ENCODE results near the gene PAQR8. TPM values are rescaled to one million over a fixed set of nuclear protein-coding genes. Genes with fewer than 3 reads are reported as not detected.

PAQR8 gene
- 3.5 TPM for total RNA-seq

- ATAC-seq: peak; percentile 87
Measured at GRCh38 chr6:52361945-52362442, at the start of gene PAQR8. Gene PAQR8, plus strand, starts transcription at chr6:52362151. Its CDS starts 41,063 bp downstream, at chr6:52403214.

- no peak for ATAC-seq
Measured at GRCh38 chr6:52312461-52312860, 49.5 kb upstream of the PAQR8 start.

- ATAC-seq: no peak
Measured at GRCh38 chr6:52314752-52315151, 47.2 kb upstream of the PAQR8 start.

- ATAC-seq: no peak
Measured at GRCh38 chr6:52317211-52317610, 44.7 kb upstream of the PAQR8 start.

GRCh38 chr6:52317841-52318581 lies 43.9 kb upstream of the PAQR8 start:
- ATAC-seq: peak; percentile 48

- no peak for ATAC-seq
Measured at GRCh38 chr6:52324189-52324588, 37.8 kb upstream of the PAQR8 start.

GRCh38 chr6:52325695-52326471 lies 36.1 kb upstream of the PAQR8 start:
- no peak for ATAC-seq

- ATAC-seq: no peak
Measured at GRCh38 chr6:52326540-52327364, 35.2 kb upstream of the PAQR8 start.

- ATAC-seq: no peak
Measured at GRCh38 chr6:52328303-52328662, 33.7 kb upstream of the PAQR8 start.

GRCh38 chr6:52328729-52329128 lies 33.2 kb upstream of the PAQR8 start:
- ATAC-seq: no peak

GRCh38 chr6:52330470-52330869 lies 31.5 kb upstream of the PAQR8 start:
- peak; percentile 87 for ATAC-seq

- ATAC-seq: peak; percentile 81
Measured at GRCh38 chr6:52331793-52332457, 30.0 kb upstream of the PAQR8 start.

- no peak for ATAC-seq
Measured at GRCh38 chr6:52333840-52334200, 28.1 kb upstream of the PAQR8 start.

- ATAC-seq: peak; percentile 44
Measured at GRCh38 chr6:52335576-52335975, 26.4 kb upstream of the PAQR8 start.

GRCh38 chr6:52336919-52337561 lies 24.9 kb upstream of the PAQR8 start:
- no peak for ATAC-seq

- peak; percentile 57 for ATAC-seq
Measured at GRCh38 chr6:52337633-52338290, 24.2 kb upstream of the PAQR8 start.

GRCh38 chr6:52340603-52340880 lies 21.4 kb upstream of the PAQR8 start:
- no peak for ATAC-seq

- peak; percentile 25 for ATAC-seq
Measured at GRCh38 chr6:52341561-52342260, 20.2 kb upstream of the PAQR8 start.

- ATAC-seq: no peak
Measured at GRCh38 chr6:52345311-52345710, 16.6 kb upstream of the PAQR8 start.

GRCh38 chr6:52346503-52346902 lies 15.4 kb upstream of the PAQR8 start:
- ATAC-seq: no peak

GRCh38 chr6:52347818-52348217 lies 14.1 kb upstream of the PAQR8 start:
- ATAC-seq: no peak
